ENCODE measurements around the gene SH3RF2. TPM values are rescaled to one million over a fixed set of nuclear protein-coding genes. Genes with fewer than 3 reads are reported as not detected.

SH3RF2 gene
- total RNA-seq, 4 donors from 2014 or later: 39.6 to 118 (median 96.0) TPM

GRCh38 chr5:145975361-145976066, 39.1 kb downstream of the SH3RF2 start:
- no peak for DNase-seq

DNA sequence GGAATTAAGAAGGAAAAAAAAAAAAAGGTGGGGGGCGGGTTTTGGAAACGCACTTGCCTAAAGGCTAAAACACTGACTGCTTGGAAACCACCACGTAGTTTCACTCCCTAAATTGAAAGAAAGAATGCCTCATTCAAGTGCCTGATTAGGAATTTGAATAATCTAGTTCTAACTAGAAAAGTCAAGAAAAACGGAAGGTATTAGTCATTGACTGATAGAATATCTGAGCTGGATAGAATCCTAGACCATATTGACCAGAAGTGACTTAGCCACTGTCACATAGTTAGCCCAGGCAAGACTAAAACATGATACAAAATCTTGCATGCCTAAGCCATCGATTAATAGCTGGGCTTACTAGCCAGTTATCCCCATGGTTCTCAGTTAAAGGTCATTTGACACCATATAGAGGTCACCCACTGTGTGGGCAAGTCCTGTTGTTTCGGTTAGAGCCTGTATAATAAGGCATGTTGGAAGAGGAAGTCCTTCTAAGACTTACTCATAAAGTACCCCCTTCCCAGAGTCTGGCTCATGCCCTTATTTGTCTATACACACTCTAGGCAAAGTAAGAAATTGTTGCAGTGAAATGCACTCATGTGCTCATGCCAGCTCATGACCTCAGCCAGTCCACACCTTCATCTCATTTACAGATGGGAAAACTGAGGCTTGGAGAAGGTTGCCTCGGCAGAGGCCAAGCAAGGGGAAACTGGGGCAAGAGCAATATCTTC, 40.2 kb downstream of the SH3RF2 start:
- TF ChIP-seq, protein P1, sequence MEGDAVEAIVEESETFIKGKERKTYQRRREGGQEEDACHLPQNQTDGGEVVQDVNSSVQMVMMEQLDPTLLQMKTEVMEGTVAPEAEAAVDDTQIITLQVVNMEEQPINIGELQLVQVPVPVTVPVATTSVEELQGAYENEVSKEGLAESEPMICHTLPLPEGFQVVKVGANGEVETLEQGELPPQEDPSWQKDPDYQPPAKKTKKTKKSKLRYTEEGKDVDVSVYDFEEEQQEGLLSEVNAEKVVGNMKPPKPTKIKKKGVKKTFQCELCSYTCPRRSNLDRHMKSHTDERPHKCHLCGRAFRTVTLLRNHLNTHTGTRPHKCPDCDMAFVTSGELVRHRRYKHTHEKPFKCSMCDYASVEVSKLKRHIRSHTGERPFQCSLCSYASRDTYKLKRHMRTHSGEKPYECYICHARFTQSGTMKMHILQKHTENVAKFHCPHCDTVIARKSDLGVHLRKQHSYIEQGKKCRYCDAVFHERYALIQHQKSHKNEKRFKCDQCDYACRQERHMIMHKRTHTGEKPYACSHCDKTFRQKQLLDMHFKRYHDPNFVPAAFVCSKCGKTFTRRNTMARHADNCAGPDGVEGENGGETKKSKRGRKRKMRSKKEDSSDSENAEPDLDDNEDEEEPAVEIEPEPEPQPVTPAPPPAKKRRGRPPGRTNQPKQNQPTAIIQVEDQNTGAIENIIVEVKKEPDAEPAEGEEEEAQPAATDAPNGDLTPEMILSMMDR (IDR thresholded peaks at IDR 0.05): no peak
- TF ChIP-seq POLR2A (IDR thresholded peaks at IDR 0.05): no peak
- Histone ChIP-seq H3K36me3 (no peaks in the 10 kb centered on the region), H3K4me3 (no peak overlapping the region), H3K9me3 (no peaks in the 10 kb centered on the region), H3K4me1 (peaks cover 0 to 21% (median 0%) of the 10 kb centered on the region in 4 donors), H3K27me3 (no peaks in the 10 kb centered on the region), H3K27ac (no peak overlapping the region)
- no peak for DNase-seq

More at GRCh38 chr5:145975361-145976066, 39.1 kb downstream of the SH3RF2 start:
- TF ChIP-seq, protein P1 (IDR thresholded peaks at IDR 0.05): no peak
- TF ChIP-seq POLR2A (IDR thresholded peaks at IDR 0.05): no peak
- no peak overlapping the region for H3K27ac ChIP-seq
- peaks cover 0 to 10% (median 0%) of the 10 kb centered on the region in 4 donors for H3K4me1 ChIP-seq
- H3K27me3 ChIP-seq: no peaks in the 10 kb centered on the region
- H3K9me3 ChIP-seq: no peaks in the 10 kb centered on the region
- H3K36me3 ChIP-seq: no peaks in the 10 kb centered on the region
- H3K4me3 ChIP-seq: no peak overlapping the region

- Histone ChIP-seq H3K27ac (peak overlapping the region in 3 of 4 donors; percentile 15 to 60 (median 54)), H3K4me1 (peaks cover 0 to 31% (median 0%) of the 10 kb centered on the region in 4 donors), H3K4me3 (no peak overlapping the region), H3K27me3 (no peaks in the 10 kb centered on the region), H3K9me3 (no peaks in the 10 kb centered on the region), H3K36me3 (no peaks in the 10 kb centered on the region)
- no peak for DNase-seq
- no peak for TF ChIP-seq POLR2A (IDR thresholded peaks at IDR 0.05)
- TF ChIP-seq, protein P1 (IDR thresholded peaks at IDR 0.05): no peak
These were observed 41.8 kb downstream of the SH3RF2 start for GRCh38 chr5:145978171-145978570.

GRCh38 chr5:145978708-145979107, 42.3 kb downstream of the SH3RF2 start:
- H3K9me3 ChIP-seq: no peaks in the 10 kb centered on the region
- H3K4me3 ChIP-seq: no peak overlapping the region
- H3K27me3 ChIP-seq: no peaks in the 10 kb centered on the region
- H3K27ac ChIP-seq: peak overlapping the region in 3 of 4 donors; percentile 15 to 69 (median 60)
- H3K36me3 ChIP-seq: no peaks in the 10 kb centered on the region
- TF ChIP-seq, protein P1 (IDR thresholded peaks at IDR 0.05): no peak
- TF ChIP-seq POLR2A (IDR thresholded peaks at IDR 0.05): no peak
- H3K4me1 ChIP-seq: peaks cover 0 to 31% (median 0%) of the 10 kb centered on the region in 4 donors
- no peak for DNase-seq

DNA sequence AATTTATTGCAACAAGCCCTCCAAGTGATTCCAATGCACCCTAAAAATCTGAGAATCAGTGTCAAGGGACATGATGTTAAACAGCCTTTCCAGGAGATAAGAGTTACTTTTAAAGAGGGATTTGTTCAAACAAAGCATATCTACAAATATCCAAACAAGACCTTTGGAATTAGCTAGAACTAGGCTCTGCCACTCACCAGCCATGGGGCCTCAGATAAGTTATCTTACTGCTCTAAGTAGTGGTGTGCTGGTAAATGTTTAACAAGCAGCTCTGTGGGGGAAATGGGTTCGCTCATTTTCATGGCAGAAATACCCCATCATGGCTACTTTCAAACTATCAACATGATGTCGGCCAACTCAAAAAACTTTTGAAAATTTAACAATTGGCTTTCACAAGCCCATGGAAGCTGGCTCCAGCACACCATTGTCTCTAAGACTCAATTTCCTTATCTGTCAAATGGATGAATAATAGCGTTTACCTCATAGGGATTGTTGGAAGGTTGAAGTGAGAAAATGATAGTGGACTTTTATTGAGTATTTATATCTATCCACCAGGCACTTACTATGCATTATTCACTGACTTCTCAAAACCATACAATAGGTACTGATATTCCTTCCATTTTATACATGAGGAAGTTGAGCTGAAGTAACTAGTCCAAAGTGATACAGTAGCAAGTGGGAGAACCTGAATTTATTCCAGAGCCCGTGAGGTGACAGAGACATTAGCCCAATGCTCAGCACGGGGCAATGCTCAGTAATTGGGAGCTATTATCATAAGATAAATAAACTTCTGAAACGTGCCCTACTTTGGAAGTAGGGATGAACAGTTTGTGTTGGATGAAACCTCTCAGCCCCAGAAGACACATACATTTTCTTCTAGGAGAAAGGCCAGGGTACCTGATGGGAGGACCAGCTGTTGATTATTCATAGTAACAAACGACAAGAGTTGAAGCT, 43.2 kb downstream of the SH3RF2 start:
- peak in 1 of 3 donors; percentile 67 for DNase-seq
- no peaks in the 10 kb centered on the region for H3K36me3 ChIP-seq
- no peaks in the 10 kb centered on the region for H3K27me3 ChIP-seq
- TF ChIP-seq, protein P1 (IDR thresholded peaks at IDR 0.05): no peak
- TF ChIP-seq POLR2A (IDR thresholded peaks at IDR 0.05): no peak
- H3K9me3 ChIP-seq: no peaks in the 10 kb centered on the region
- no peak overlapping the region for H3K4me3 ChIP-seq
- peaks cover 0 to 31% (median 0%) of the 10 kb centered on the region in 4 donors for H3K4me1 ChIP-seq
- peak overlapping the region in 3 of 4 donors; percentile 40 to 69 (median 60) for H3K27ac ChIP-seq
